T-cell (primary cell): ENCODE results near the gene SPOP. TPM values are rescaled to one million over a fixed set of nuclear protein-coding genes. Genes with fewer than 3 reads are reported as not detected.

ENCODE experiments used
- ATAC-seq, 4 experiments: fragments of 200-7000 bp in 3 of 4; fragments of 150-1000 bp in 1 of 4; cut with Tn5 transposase; replicated peaks in 1 of 4; 1 replicate in 3 of 4; 2 replicates in 1 of 4; pipeline ENCODE4 v1.10.0; 2021; ENCODE audit warnings: moderate library complexity in 3 of 4, mild to moderate bottlenecking in 2 of 4, moderate number of reproducible peaks in 1 of 4
- CTCF ChIA-PET, 2 donors: fragments of 300-600 bp; sonication (Branson Sonifier 250); formaldehyde crosslinking; loops; one replicate each; lab custom pipeline; 2022; ENCODE audit warnings: antibody characterized with exemption in 2 of 2; lab: Charles Lee
- POLR2A ChIA-PET, 2 donors: fragments of 300-600 bp; sonication (Branson Sonifier 250); formaldehyde crosslinking; loops; one replicate each; lab custom pipeline; 2022; ENCODE audit warnings: antibody characterized with exemption in 2 of 2; lab: Charles Lee
- DNase-seq, 35 experiments: peaks; one replicate each; pipeline versions ENCODE4 v3.0.0 to v3.0.0-alpha.2; 2013 to 2023
- H3K27ac ChIP-seq: one replicate; pipeline ENCODE4 v1.5.1; 2013; ENCODE audit warnings: low read length
- H3K27me3 ChIP-seq, 2 experiments: replicated peaks in 1 of 2; 1 replicate in 1 of 2; 2 replicates in 1 of 2; pipeline versions ENCODE4 v1.6.1 to v1.7.0; 2013; ENCODE audit warnings: low read length in 1 of 2, mixed read lengths in 1 of 2; ENCODE audit not compliant: control insufficient read depth in 2 of 2, insufficient read depth in 2 of 2; ENCODE audit errors: extremely low read depth in 1 of 2
- H3K36me3 ChIP-seq, 2 donors: 1 replicate in 1 of 2; 2 replicates in 1 of 2; pipeline versions ENCODE4 v1.6.1 to v1.7.0; 2013; ENCODE audit warnings: low read length in 1 of 2; ENCODE audit not compliant: control insufficient read depth in 2 of 2, insufficient read depth in 1 of 2; ENCODE audit errors: extremely low read depth in 1 of 2
- H3K4me1 ChIP-seq, 2 experiments: 1 replicate in 1 of 2; 2 replicates in 1 of 2; pipeline versions ENCODE4 v1.6.1 to v1.7.0; 2013; ENCODE audit warnings: low read length in 2 of 2, mixed read lengths in 1 of 2; ENCODE audit not compliant: insufficient read depth in 2 of 2, control insufficient read depth in 1 of 2; ENCODE audit errors: extremely low read depth in 1 of 2
- H3K4me3 ChIP-seq, 2 donors: 1 replicate in 1 of 2; 2 replicates in 1 of 2; pipeline versions ENCODE4 v1.5.1 to v1.7.0; 2013; ENCODE audit warnings: mild to moderate bottlenecking in 2 of 2, low read length in 1 of 2, moderate library complexity in 1 of 2; ENCODE audit not compliant: control insufficient read depth in 1 of 2; ENCODE audit errors: extremely low read depth in 1 of 2
- H3K9me3 ChIP-seq: 2 replicates; pipeline ENCODE4 v1.7.0; 2013
- H3K27ac Mint-ChIP-seq, 2 donors: one replicate each; pipeline ENCODE4 v1.8.0; 2020 to 2021; ENCODE audit warnings: mild to moderate bottlenecking in 2 of 2, mixed read lengths in 2 of 2
- H3K27me3 Mint-ChIP-seq, 2 donors: one replicate each; pipeline ENCODE4 v1.8.0; 2021 to 2022; ENCODE audit warnings: mixed read lengths in 2 of 2
- H3K36me3 Mint-ChIP-seq: one replicate; pipeline ENCODE4 v1.8.0; 2021; ENCODE audit warnings: mixed read lengths
- H3K4me1 Mint-ChIP-seq, 3 donors: one replicate each; pipeline ENCODE4 v1.8.0; 2020 to 2022; ENCODE audit warnings: mixed read lengths in 3 of 3, mild to moderate bottlenecking in 1 of 3
- H3K4me3 Mint-ChIP-seq, 3 donors: one replicate each; pipeline ENCODE4 v1.8.0; 2020 to 2022; ENCODE audit warnings: mild to moderate bottlenecking in 3 of 3, mixed read lengths in 3 of 3, moderate library complexity in 3 of 3
- H3K9me3 Mint-ChIP-seq, 3 donors: one replicate each; pipeline ENCODE4 v1.8.0; 2020 to 2022; ENCODE audit warnings: mixed read lengths in 3 of 3
- WGBS: methylation state at CpG from one replicate; pipeline ENCODE4 v1.1.5; 2013; ENCODE audit warnings: missing lambda C conversion rate; ENCODE audit not compliant: insufficient coverage; 5-methylcytosine and 5-hydroxymethylcytosine counted together
- total RNA-seq, 35 experiments: library from RNA in 6 of 35; stranded (reverse) in 6 of 35; fragments of 120-200 nt in 1 of 35; gene quantifications; one replicate each; pipeline versions ENCODE4 v1.2.1 to v1.2.4 and lab custom pipeline; 2013 to 2026

The SPOP gene
- total RNA-seq, 5 donors from 2014 or later (not counting 1 experiment from before 2014, with no cell fraction given) = 67.1 to 80.4 (median 71.5) TPM

- ChIA-PET CTCF (no interaction called here), POLR2A (no interaction called here)
Measured at GRCh38 chr17:49589577-49589927, 88.3 kb downstream of the SPOP start.

GRCh38 chr17:49588726-49589576, 88.9 kb downstream of the SPOP start:
- H3K9me3 ChIP-seq = no peaks in the 10 kb centered on the region
- no peaks in the 10 kb centered on the region for H3K27me3 ChIP-seq
- CTCF ChIA-PET = no interaction called here
- H3K4me1 ChIP-seq = no peaks in the 10 kb centered on the region
- Mint-ChIP-seq H3K27me3 (no peaks in the 10 kb centered on the region), H3K36me3 (peaks cover 21% of the 10 kb centered on the region), H3K27ac (peak overlapping the region in 1 of 2 donors; percentile 9), H3K4me1 (peaks cover 0 to 6% (median 1%) of the 10 kb centered on the region in 3 donors), H3K4me3 (no peak overlapping the region), H3K9me3 (no peaks in the 10 kb centered on the region)
- no peak for DNase-seq
- 90% methylated on average over 6 of the region's 8 CpGs for WGBS
- H3K27ac ChIP-seq = no peak overlapping the region
- POLR2A ChIA-PET = no interaction called here
- H3K36me3 ChIP-seq = peaks cover 7 to 8% of the 10 kb centered on the region in 2 donors
- no peak for ATAC-seq
- H3K4me3 ChIP-seq = no peak overlapping the region

More at GRCh38 chr17:49589577-49589927, 88.3 kb downstream of the SPOP start:
- Mint-ChIP-seq H3K4me3 (no peak overlapping the region), H3K4me1 (peaks cover 0 to 6% (median 1%) of the 10 kb centered on the region in 3 donors), H3K27ac (peak overlapping the region in 1 of 2 donors; percentile 18), H3K36me3 (peaks cover 21% of the 10 kb centered on the region), H3K9me3 (no peaks in the 10 kb centered on the region), H3K27me3 (no peaks in the 10 kb centered on the region)
- Histone ChIP-seq H3K4me3 (no peak overlapping the region), H3K36me3 (peaks cover 7 to 14% of the 10 kb centered on the region in 2 donors), H3K4me1 (no peaks in the 10 kb centered on the region), H3K9me3 (no peaks in the 10 kb centered on the region), H3K27ac (no peak overlapping the region), H3K27me3 (no peaks in the 10 kb centered on the region)
- no peak for ATAC-seq
- DNase-seq = no peak
- 80% methylated on average over 1 of the region's 2 CpGs for WGBS

- Histone ChIP-seq H3K36me3 (peaks cover 7% of the 10 kb centered on the region in 2 donors), H3K9me3 (no peaks in the 10 kb centered on the region), H3K27me3 (no peaks in the 10 kb centered on the region), H3K27ac (no peak overlapping the region), H3K4me1 (no peaks in the 10 kb centered on the region), H3K4me3 (no peak overlapping the region)
- Mint-ChIP-seq H3K36me3 (peaks cover 21% of the 10 kb centered on the region), H3K4me1 (peaks cover 0 to 6% (median 1%) of the 10 kb centered on the region in 3 donors), H3K9me3 (no peaks in the 10 kb centered on the region), H3K27me3 (no peaks in the 10 kb centered on the region), H3K27ac (peak overlapping the region in 1 of 2 donors; percentile 7), H3K4me3 (no peak overlapping the region)
- WGBS = 99% methylated on average over 8 of the region's 8 CpGs
- ChIA-PET CTCF (interaction anchor here in 1 of 2 donors (0.6 kb wide), 1 partner anchor 118 kb away, joined by 5 read pairs; no protein-coding TSS in a partner anchor), POLR2A (no interaction called here)
- DNase-seq = no peak
- no peak for ATAC-seq
Measured at GRCh38 chr17:49588312-49588711, 89.6 kb downstream of the SPOP start.

- WGBS = 81% methylated on average over 6 of the region's 12 CpGs
- Histone ChIP-seq H3K27ac (no peak overlapping the region), H3K4me1 (no peaks in the 10 kb centered on the region), H3K36me3 (peaks cover 5 to 7% of the 10 kb centered on the region in 2 donors), H3K27me3 (no peaks in the 10 kb centered on the region), H3K4me3 (no peak overlapping the region), H3K9me3 (no peaks in the 10 kb centered on the region)
- ATAC-seq (no peak), DNase-seq (no peak)
- no peaks in the 10 kb centered on the region for H3K9me3 Mint-ChIP-seq
- ChIA-PET POLR2A (no interaction called here), CTCF (interaction anchor here in 1 of 2 donors (0.6 to 0.7 kb wide), 2 partner anchors 119 to 1319 kb away, joined by 3 to 5 read pairs; no protein-coding TSS in a partner anchor)
- H3K27ac Mint-ChIP-seq = no peak overlapping the region
- H3K27me3 Mint-ChIP-seq = no peaks in the 10 kb centered on the region
- no peak overlapping the region for H3K4me3 Mint-ChIP-seq
- peaks cover 17% of the 10 kb centered on the region for H3K36me3 Mint-ChIP-seq
- peaks cover 0 to 6% (median 1%) of the 10 kb centered on the region in 3 donors for H3K4me1 Mint-ChIP-seq
Measured at GRCh38 chr17:49587366-49588073, 90.4 kb downstream of the SPOP start.

- ChIA-PET CTCF (interaction anchor here in 1 of 2 donors (0.6 kb wide), 1 partner anchor 152 kb away, joined by 6 read pairs; no protein-coding TSS in a partner anchor), POLR2A (no interaction called here)
- peaks cover 0 to 4% of the 10 kb centered on the region in 2 donors for H3K36me3 ChIP-seq
- Mint-ChIP-seq H3K9me3 (no peaks in the 10 kb centered on the region), H3K27me3 (no peaks in the 10 kb centered on the region), H3K36me3 (peaks cover 2% of the 10 kb centered on the region), H3K27ac (no peak overlapping the region), H3K4me3 (no peak overlapping the region), H3K4me1 (peaks cover 0 to 6% (median 1%) of the 10 kb centered on the region in 3 donors)
- 92% methylated on average over 3 of the region's 3 CpGs for WGBS
- H3K4me1 ChIP-seq = no peaks in the 10 kb centered on the region
- no peak for DNase-seq
- no peak for ATAC-seq
- no peaks in the 10 kb centered on the region for H3K9me3 ChIP-seq
- peaks cover 0 to 5% of the 10 kb centered on the region in 2 experiments for H3K27me3 ChIP-seq
- H3K4me3 ChIP-seq = no peak overlapping the region
- no peak overlapping the region for H3K27ac ChIP-seq
Measured at GRCh38 chr17:49585422-49586027, 92.4 kb downstream of the SPOP start.

- H3K27me3 ChIP-seq = peaks cover 0 to 12% of the 10 kb centered on the region in 2 experiments
- H3K4me3 ChIP-seq = no peak overlapping the region
- ATAC-seq (no peak), DNase-seq (peak in 1 of 35 experiments; percentile 21)
- CTCF ChIA-PET = no interaction called here
- Mint-ChIP-seq H3K36me3 (no peaks in the 10 kb centered on the region), H3K27ac (no peak overlapping the region), H3K9me3 (no peaks in the 10 kb centered on the region), H3K4me3 (no peak overlapping the region), H3K4me1 (peaks cover 0 to 6% (median 1%) of the 10 kb centered on the region in 3 donors), H3K27me3 (peaks cover 0 to 4% of the 10 kb centered on the region in 2 donors)
- H3K36me3 ChIP-seq = peaks cover 0 to 4% of the 10 kb centered on the region in 2 donors
- no peaks in the 10 kb centered on the region for H3K9me3 ChIP-seq
- no peaks in the 10 kb centered on the region for H3K4me1 ChIP-seq
- no peak overlapping the region for H3K27ac ChIP-seq
- POLR2A ChIA-PET = no interaction called here
- WGBS = no CpG with 5 or more reads among the region's 4 CpGs
Measured at GRCh38 chr17:49583889-49584288, 94.0 kb downstream of the SPOP start.
